Fibroblast of lung (primary cell): Measurements from ENCODE around the gene SRD5A2.

ENCODE experiments used
- EZH2 ChIP-seq: IDR thresholded peaks from 2 replicates; pipeline ENCODE4 v1.5.1; 2012; ENCODE audit warnings: low read length, control low read depth, mild to moderate bottlenecking; ENCODE audit errors: missing control alignments
- TF ChIP-seq, protein P1 (sequence below), 2 donors: IDR thresholded peaks in 1 of 2; conservative IDR thresholded peaks in 1 of 2; 1 replicate in 1 of 2; 2 replicates in 1 of 2; pipeline ENCODE4 v1.5.1; 2011 to 2012; ENCODE audit warnings: low read length in 2 of 2, control low read depth in 1 of 2, inconsistent platforms in 1 of 2, low read depth in 1 of 2, mild to moderate bottlenecking in 1 of 2

DNA sequence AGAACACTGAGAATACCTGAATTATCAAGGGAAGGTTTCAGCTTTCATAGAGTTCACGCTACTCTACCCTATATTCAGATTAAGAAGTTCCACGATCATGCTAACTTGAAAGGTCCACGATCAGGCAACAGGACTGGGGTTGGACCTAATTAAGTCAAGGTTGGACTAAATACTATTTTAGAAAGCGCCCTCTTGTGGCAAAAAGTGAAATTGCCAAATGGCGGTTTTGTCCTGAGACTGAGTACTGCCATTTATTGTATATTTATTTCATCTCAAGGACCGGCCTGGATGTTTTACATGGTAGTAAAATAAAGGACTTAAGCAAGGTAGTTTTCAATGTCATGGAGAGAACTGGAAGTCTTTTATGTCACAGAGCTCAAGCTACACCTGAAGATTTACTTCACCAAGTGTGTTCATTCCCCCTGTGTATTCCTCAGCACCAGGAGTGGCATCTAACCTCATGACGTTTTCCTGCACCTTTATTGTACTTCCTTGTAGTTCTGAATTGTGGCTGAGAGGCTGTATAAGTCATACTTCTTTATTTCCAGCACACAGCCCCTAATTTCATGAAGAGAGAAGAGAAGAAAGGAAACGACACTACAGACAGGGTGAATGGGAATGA, 56.8 kb downstream of the SRD5A2 start:
- TF ChIP-seq, protein P1, sequence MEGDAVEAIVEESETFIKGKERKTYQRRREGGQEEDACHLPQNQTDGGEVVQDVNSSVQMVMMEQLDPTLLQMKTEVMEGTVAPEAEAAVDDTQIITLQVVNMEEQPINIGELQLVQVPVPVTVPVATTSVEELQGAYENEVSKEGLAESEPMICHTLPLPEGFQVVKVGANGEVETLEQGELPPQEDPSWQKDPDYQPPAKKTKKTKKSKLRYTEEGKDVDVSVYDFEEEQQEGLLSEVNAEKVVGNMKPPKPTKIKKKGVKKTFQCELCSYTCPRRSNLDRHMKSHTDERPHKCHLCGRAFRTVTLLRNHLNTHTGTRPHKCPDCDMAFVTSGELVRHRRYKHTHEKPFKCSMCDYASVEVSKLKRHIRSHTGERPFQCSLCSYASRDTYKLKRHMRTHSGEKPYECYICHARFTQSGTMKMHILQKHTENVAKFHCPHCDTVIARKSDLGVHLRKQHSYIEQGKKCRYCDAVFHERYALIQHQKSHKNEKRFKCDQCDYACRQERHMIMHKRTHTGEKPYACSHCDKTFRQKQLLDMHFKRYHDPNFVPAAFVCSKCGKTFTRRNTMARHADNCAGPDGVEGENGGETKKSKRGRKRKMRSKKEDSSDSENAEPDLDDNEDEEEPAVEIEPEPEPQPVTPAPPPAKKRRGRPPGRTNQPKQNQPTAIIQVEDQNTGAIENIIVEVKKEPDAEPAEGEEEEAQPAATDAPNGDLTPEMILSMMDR (conservative IDR thresholded peaks at IDR 0.05 in 1 of 2, IDR thresholded peaks at IDR 0.05 in 1 of 2; ENCODE audit: low read depth in 1 of 2, low read length in 2 of 2) = peak; percentile 70 to 78
- TF ChIP-seq EZH2 = no peak
